ENCODE results near the gene ZNF394. TPM values are rescaled to one million over a fixed set of nuclear protein-coding genes. Genes with fewer than 3 reads are reported as not detected.
A peak's percentile ranks its signal among the peaks of the same experiment; 100 is the strongest.
"Not testable (repeated sequence)": the region's sequence is repeated elsewhere in the genome, so short reads cannot be mapped to it uniquely, and the experiment has no call there.

The ZNF394 gene
- total RNA-seq: 24.4 TPM
- long read RNA-seq, transcript ZNF394-201 (3 exons, 2,179 nt): major isoform, 61 of 83 reads
- long read RNA-seq, transcript ZNF394-203 (2 exons, 2,017 nt): minor isoform, 15 of 83 reads
- long read RNA-seq, partial matches to known transcripts: 0 of 83 reads
- long read RNA-seq, other reads (novel, unspliced or antisense): 4 of 83 reads

GRCh38 chr7:99499721-99500636 lies at the start of gene ZNF394:
Gene ZNF394 (minus strand): TSS chr7:99500281. CDS start chr7:99500093, 188 bp downstream.
- DNase-seq (ENCODE audit: low spot score): peak; percentile 96

DNA sequence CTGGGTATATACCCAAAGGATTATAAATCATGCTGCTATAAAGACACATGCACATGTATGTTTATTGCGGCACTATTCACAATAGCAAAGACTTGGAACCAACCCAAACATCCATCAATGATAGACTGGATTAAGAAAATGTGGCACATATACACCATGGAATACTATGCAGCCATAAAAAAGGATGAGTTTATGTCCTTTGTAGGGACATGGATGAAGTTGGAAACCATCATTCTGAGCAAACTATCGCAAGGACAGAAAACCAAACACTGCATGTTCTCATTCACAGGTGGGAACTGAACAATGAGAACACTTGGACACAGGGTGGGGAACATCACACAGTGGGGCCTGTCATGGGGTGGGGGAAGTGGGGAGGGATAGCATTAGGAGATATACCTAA lies 49.5 kb upstream of the ZNF394 start:
- not testable (repeated sequence) for DNase-seq (ENCODE audit: low spot score)

GRCh38 chr7:99545308-99545707 lies 45.2 kb upstream of the ZNF394 start:
- DNase-seq (ENCODE audit: low spot score): not testable (repeated sequence)

DNA sequence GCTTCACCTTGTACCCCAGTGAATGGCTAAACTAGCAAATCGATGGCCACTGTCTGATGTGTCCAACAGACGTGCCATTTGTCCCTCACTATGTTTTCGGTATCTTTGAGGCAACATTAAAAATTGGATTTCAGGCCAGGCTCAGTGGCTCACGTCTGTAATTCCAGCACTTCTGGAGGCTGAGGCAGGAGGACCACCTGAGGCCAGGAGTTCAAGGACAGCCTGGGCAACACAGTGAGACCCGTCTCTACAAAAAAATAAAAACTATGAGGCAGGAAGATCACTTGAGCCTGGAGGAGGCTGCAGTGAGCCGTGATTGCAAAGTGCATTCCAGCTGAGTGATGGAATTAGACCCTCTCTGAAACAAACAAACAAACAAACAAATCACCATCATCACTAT lies 43.8 kb upstream of the ZNF394 start:
- no peak for DNase-seq (ENCODE audit: low spot score)

GRCh38 chr7:99543081-99543671 lies 43.1 kb upstream of the ZNF394 start:
- DNase-seq (ENCODE audit: low spot score): no peak

GRCh38 chr7:99541212-99541611 lies 41.1 kb upstream of the ZNF394 start:
- no peak for DNase-seq (ENCODE audit: low spot score)

GRCh38 chr7:99540542-99540941 lies 40.5 kb upstream of the ZNF394 start:
- no peak for DNase-seq (ENCODE audit: low spot score)

GRCh38 chr7:99539213-99539811 lies 39.2 kb upstream of the ZNF394 start:
- DNase-seq (ENCODE audit: low spot score): no peak

- no peak for DNase-seq (ENCODE audit: low spot score)
Measured at GRCh38 chr7:99535667-99536066, 35.6 kb upstream of the ZNF394 start.

GRCh38 chr7:99531354-99531765 lies 31.3 kb upstream of the ZNF394 start:
- peak; percentile 41 for DNase-seq (ENCODE audit: low spot score)

- no peak for DNase-seq (ENCODE audit: low spot score)
Measured at GRCh38 chr7:99525713-99526440, 25.8 kb upstream of the ZNF394 start.

GRCh38 chr7:99521399-99521798 lies 21.3 kb upstream of the ZNF394 start:
- DNase-seq (ENCODE audit: low spot score): no peak

GRCh38 chr7:99514050-99514449 lies 14.0 kb upstream of the ZNF394 start:
- DNase-seq (ENCODE audit: low spot score): no peak

DNA sequence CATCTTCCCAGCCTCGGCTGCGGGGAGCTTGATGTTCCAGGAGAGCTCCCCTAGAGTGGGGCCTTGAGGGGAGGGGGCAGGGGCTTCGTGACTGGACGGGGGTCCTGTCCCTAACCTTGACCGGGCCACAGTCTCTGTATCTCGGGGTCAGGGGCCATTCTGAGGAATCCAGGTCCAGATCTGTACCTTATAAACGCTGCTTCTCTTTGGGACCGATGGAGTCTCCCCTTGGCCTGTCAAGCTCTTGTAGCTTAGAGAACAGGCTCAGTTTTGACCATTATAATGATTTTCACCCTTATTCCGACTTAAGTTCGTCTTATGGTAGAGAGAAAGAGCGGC lies 5.2 kb upstream of the ZNF394 start:
- no peak for DNase-seq (ENCODE audit: low spot score)

- DNase-seq (ENCODE audit: low spot score): peak; percentile 100
Measured at GRCh38 chr7:99504603-99505323, 4.7 kb upstream of the ZNF394 start, which contains the start of gene ZKSCAN5. Gene ZKSCAN5 (plus strand): TSS chr7:99504662. CDS start chr7:99506045, 1,383 bp downstream.

DNA sequence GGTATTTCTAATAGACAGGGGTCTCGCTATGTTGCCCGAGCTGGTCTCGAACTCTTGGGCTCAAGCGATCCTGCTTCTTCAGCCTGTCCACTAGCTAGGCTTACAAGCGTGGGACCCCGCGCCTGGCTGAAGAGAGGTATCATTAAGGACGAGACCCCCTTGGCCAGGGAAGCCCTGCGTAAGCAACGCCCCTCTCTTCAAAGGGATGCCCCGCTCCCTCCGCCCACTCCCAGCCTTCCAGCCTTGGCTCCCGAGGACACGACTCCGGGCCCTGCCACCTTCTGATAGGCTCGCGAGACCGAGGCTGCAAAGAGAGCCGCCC lies 4.2 kb upstream of the ZNF394 start:
- no peak for DNase-seq (ENCODE audit: low spot score)

GRCh38 chr7:99501236-99501635 lies 1.2 kb upstream of the ZNF394 start:
- not testable (repeated sequence) for DNase-seq (ENCODE audit: low spot score)

DNA sequence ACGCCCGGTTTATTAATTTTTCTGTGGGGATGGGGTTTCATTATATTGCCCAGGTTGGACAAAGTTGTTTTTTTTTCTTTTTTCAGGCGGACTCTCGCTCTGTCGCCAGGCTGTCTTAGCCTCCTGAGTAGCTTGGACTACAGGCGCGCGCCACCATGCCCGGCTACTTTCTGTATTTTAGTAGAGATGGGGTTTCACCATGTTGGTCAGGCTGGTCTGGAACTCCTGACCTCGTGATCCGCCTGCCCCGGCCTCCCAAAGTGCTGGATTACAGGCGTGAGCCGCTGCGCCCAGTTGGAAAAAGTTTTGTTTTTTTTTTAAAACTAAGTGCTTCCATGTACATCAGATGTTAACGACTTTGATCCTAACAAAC lies 542 bp upstream of the ZNF394 start:
- no peak for DNase-seq (ENCODE audit: low spot score)

DNA sequence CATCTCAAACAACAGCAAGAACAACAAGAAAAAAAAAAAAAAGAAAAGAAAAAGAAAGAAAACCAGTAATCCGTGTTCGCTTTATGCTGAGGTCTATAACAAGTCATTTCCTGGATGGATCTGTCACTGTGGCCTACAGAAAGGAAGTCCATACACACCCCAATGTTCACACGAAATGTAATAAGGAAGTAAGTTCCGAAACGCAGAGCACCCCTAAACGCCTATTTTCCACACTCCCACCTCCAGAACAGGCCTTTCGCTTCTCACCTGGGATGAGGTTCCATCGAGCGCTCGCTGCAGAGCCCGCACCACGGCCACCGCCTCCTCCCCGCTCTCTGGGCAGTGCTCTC lies 735 bp downstream of the ZNF394 start:
- DNase-seq (ENCODE audit: low spot score): no peak

DNA sequence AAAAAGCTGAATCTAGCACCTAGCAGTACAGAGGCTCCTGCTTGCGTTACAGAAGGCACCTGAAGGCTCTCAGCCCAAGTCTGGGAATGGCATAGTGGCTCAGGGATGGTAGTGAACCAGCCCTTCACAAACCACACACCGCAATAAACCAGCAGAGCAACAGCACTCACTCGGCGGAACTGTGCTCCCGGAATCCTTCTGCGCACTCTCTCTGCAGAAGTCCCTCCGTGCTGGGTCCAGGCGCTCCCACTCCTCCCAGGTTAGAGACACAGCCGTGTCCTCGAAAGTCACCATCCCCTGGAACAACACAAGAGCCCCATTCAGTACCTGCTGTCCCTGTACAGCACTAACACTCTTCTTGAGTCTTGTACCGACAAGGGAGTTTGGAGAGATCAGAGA lies 1.5 kb downstream of the ZNF394 start:
- no peak for DNase-seq (ENCODE audit: low spot score)

Measured in mesenteric fat pad (tissue), 1 donor.